ENCODE results near the gene MPL.

GRCh38 chr1:43322506-43322905 lies 15.1 kb upstream of the MPL start:
- TF ChIP-seq REST (IDR thresholded peaks at IDR 0.05; ENCODE audit: insufficient read depth in 1 of 2, low read depth in 2 of 2, low read length in 2 of 2) (no peak), TAF1 (IDR thresholded peaks at IDR 0.05; ENCODE audit: borderline replicate concordance, insufficient read depth, low read length) (no peak)
